ENCODE measurements around the gene VOPP1.
"Not testable (repeated sequence)": the region's sequence is repeated elsewhere in the genome, so short reads cannot be mapped to it uniquely, and the experiment has no call there.

The VOPP1 gene

GRCh38 chr7:55488216-55488615 is 84.1 kb downstream of the VOPP1 start:
- no peak for DNase-seq (ENCODE audit: low spot score)

- no peak for DNase-seq (ENCODE audit: low spot score)
Observed at GRCh38 chr7:55486991-55487390, 85.3 kb downstream of the VOPP1 start.

- no peak for DNase-seq (ENCODE audit: low spot score)
Observed at GRCh38 chr7:55486192-55486590, 86.1 kb downstream of the VOPP1 start.

- DNase-seq (ENCODE audit: low spot score), result no peak
Observed at GRCh38 chr7:55485501-55486191, 86.7 kb downstream of the VOPP1 start.

- DNase-seq (ENCODE audit: low spot score), result no peak
Observed at GRCh38 chr7:55484834-55485233, 87.5 kb downstream of the VOPP1 start.

GRCh38 chr7:55484241-55484640 is 88.1 kb downstream of the VOPP1 start:
- DNase-seq (ENCODE audit: low spot score), result no peak

GRCh38 chr7:55483046-55483445 is 89.3 kb downstream of the VOPP1 start:
- no peak for DNase-seq (ENCODE audit: low spot score)

- DNase-seq (ENCODE audit: low spot score), result no peak
Observed at GRCh38 chr7:55481155-55481554, 91.1 kb downstream of the VOPP1 start.

GRCh38 chr7:55478700-55479099 is 93.6 kb downstream of the VOPP1 start:
- DNase-seq (ENCODE audit: low spot score), result no peak

- DNase-seq (ENCODE audit: low spot score), result no peak
Observed at GRCh38 chr7:55477781-55478374, 94.4 kb downstream of the VOPP1 start.

- DNase-seq (ENCODE audit: low spot score), result no peak
Observed at GRCh38 chr7:55476852-55477780, 95.2 kb downstream of the VOPP1 start.

GRCh38 chr7:55475855-55476803 is 96.2 kb downstream of the VOPP1 start:
- peak; percentile 52 for DNase-seq (ENCODE audit: low spot score)

GRCh38 chr7:55474944-55475854 is 97.1 kb downstream of the VOPP1 start:
- DNase-seq (ENCODE audit: low spot score), result no peak

GRCh38 chr7:55473932-55474331 is 98.4 kb downstream of the VOPP1 start:
- no peak for DNase-seq (ENCODE audit: low spot score)

GRCh38 chr7:55472928-55473725 is 99.2 kb downstream of the VOPP1 start:
- DNase-seq (ENCODE audit: low spot score), result no peak

- not testable (repeated sequence) for DNase-seq (ENCODE audit: low spot score)
Observed at GRCh38 chr7:55472406-55472805, 99.9 kb downstream of the VOPP1 start.

GRCh38 chr7:55471594-55471993 is 100.7 kb downstream of the VOPP1 start:
- not testable (repeated sequence) for DNase-seq (ENCODE audit: low spot score)

GRCh38 chr7:55470261-55470660 is 102.0 kb downstream of the VOPP1 start:
- DNase-seq (ENCODE audit: low spot score), result no peak

- DNase-seq (ENCODE audit: low spot score), result no peak
Observed at GRCh38 chr7:55469721-55470120, 102.6 kb downstream of the VOPP1 start.

GRCh38 chr7:55469271-55469681 is 103.0 kb downstream of the VOPP1 start:
- DNase-seq (ENCODE audit: low spot score), result no peak
